Measurements from ENCODE around the gene TRAPPC12.

The TRAPPC12 gene

DNA sequence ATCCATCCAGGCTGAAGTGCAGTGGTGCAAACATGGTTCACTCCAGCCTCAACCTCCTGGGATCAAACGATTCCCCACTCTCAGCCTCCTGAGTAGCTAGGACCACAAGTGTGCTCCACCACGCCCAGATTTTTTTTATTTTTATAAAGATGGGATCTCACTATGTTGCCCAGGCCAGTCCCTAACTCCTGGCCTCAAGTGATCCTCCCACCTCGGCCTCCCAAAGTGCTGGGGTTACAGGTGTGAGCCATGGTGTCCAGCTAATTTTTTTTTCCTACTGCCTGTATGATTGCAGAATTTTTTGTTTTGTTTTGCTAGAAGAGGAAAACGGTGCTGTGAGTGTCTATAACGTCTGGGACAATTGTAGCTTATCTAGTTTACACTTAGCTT lies 101.5 kb downstream of the TRAPPC12 start:
- Histone ChIP-seq H2AFZ (ENCODE audit: low read depth, low read length) (no peak overlapping the region), H3K4me3 (ENCODE audit: low read length) (no peak overlapping the region), H3K27me3 (ENCODE audit: insufficient read depth, low read length) (no peaks in the 10 kb centered on the region), H3K9me3 (ENCODE audit: low read length) (peaks cover 5% of the 10 kb centered on the region), H3K36me3 (ENCODE audit: insufficient read depth, low read length) (peaks cover 31% of the 10 kb centered on the region), H3K4me1 (ENCODE audit: insufficient read depth, low read length) (peaks cover 11% of the 10 kb centered on the region)

DNA sequence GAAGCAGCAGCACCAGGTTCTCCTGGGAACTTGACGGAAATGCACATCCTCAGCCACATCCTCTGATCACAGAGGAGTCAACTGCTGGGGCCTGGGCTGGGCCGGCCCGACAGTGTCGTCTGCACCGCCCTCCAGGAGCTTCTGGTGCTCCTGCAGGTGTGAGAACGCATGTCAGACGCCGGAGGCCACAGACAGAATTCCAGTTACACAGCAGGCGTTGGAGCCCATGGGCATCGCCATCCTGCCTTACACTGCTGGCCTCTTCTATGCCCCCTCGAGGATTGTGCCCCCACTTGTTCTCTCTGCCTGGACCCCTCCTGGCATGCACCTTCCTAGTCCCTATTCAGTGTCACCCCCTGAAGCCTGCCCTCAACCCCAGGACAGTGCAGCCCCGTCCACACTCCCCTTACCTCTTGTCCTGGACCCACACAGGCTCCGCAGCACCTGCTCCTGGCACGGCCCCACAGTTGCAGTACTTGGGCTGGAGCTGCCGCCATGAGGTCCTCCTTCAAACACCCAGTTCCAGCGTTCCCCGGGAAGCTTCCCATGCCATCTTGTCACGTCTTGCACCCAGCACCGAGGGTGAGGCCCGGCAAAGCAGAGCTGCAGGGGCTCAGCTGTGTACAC lies 102.4 kb downstream of the TRAPPC12 start:
- Histone ChIP-seq H3K36me3 (ENCODE audit: insufficient read depth, low read length) (peaks cover 32% of the 10 kb centered on the region), H3K9me3 (ENCODE audit: low read length) (peaks cover 11% of the 10 kb centered on the region), H3K4me3 (ENCODE audit: low read length) (no peak overlapping the region), H3K27me3 (ENCODE audit: insufficient read depth, low read length) (no peaks in the 10 kb centered on the region), H2AFZ (ENCODE audit: low read depth, low read length) (no peak overlapping the region), H3K4me1 (ENCODE audit: insufficient read depth, low read length) (peaks cover 3% of the 10 kb centered on the region)

DNA sequence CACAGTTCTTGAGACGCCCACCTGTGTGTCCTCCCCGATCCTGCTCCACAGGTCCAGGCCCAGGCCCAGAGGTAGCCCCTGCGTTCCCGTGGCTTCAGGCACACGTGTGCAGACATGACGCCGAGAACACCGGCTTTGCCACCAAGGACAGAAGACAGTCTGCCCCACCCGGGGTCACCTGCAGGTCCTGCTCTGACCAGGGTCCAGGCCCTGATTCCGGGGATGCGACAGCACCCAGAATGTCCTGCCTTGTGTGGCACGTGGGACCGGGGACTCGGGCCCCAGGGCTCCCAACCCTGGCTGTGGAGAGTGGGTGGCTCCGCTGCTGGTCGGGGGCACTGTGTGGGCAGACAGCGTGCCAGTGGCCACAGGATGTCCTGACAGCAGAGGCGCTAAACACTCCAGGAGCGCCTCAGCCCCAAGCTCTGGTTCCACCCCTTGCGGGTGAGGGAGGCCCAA lies 102.9 kb downstream of the TRAPPC12 start:
- H3K9me3 ChIP-seq (ENCODE audit: low read length): peaks cover 12% of the 10 kb centered on the region
- H3K27me3 ChIP-seq (ENCODE audit: insufficient read depth, low read length): no peaks in the 10 kb centered on the region
- H3K36me3 ChIP-seq (ENCODE audit: insufficient read depth, low read length): peaks cover 32% of the 10 kb centered on the region
- no peak overlapping the region for H3K4me3 ChIP-seq (ENCODE audit: low read length)
- H3K4me1 ChIP-seq (ENCODE audit: insufficient read depth, low read length): no peaks in the 10 kb centered on the region
- H2AFZ ChIP-seq (ENCODE audit: low read depth, low read length): no peak overlapping the region

DNA sequence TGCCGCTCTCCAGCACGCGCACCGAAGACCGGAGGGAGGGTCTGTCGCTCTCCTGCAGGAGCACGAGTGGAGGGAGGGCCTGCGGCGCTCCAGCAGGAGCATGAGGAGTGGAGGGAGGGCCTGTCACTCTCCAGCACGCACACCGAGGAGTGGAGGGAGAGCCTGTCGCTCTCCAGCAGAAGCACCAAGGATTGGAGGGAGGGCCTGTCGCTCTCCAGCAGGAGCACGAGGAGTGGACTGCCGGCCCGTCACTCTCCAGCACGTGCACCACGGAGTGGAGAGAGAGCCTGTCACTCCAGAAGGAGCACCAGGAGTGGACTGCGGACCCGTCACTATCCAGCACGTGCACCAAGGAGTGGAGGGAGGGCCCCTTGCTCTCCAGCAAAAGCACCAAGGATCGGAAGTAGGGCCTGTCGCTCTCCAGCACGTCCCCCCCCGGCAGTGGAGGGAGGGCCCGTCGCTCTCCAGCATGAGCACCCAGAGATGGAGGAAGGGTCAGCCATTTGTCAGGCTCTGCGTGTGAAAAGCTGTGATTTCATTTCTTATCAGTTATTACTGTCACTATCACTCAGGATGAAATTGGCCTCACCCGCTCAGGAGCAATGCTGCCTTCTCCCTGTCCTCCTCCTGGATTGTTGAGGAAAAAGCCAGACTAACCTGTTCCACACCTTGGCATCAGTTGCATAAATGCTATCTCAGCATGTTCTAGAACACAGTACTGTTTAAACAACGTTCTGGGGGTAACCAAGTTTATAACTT lies 103.9 kb downstream of the TRAPPC12 start:
- Histone ChIP-seq H2AFZ (ENCODE audit: low read depth, low read length) (no peak overlapping the region), H3K27me3 (ENCODE audit: insufficient read depth, low read length) (no peaks in the 10 kb centered on the region), H3K36me3 (ENCODE audit: insufficient read depth, low read length) (peaks cover 28% of the 10 kb centered on the region), H3K4me3 (ENCODE audit: low read length) (no peak overlapping the region), H3K4me1 (ENCODE audit: insufficient read depth, low read length) (no peaks in the 10 kb centered on the region), H3K9me3 (ENCODE audit: low read length) (peaks cover 12% of the 10 kb centered on the region)

DNA sequence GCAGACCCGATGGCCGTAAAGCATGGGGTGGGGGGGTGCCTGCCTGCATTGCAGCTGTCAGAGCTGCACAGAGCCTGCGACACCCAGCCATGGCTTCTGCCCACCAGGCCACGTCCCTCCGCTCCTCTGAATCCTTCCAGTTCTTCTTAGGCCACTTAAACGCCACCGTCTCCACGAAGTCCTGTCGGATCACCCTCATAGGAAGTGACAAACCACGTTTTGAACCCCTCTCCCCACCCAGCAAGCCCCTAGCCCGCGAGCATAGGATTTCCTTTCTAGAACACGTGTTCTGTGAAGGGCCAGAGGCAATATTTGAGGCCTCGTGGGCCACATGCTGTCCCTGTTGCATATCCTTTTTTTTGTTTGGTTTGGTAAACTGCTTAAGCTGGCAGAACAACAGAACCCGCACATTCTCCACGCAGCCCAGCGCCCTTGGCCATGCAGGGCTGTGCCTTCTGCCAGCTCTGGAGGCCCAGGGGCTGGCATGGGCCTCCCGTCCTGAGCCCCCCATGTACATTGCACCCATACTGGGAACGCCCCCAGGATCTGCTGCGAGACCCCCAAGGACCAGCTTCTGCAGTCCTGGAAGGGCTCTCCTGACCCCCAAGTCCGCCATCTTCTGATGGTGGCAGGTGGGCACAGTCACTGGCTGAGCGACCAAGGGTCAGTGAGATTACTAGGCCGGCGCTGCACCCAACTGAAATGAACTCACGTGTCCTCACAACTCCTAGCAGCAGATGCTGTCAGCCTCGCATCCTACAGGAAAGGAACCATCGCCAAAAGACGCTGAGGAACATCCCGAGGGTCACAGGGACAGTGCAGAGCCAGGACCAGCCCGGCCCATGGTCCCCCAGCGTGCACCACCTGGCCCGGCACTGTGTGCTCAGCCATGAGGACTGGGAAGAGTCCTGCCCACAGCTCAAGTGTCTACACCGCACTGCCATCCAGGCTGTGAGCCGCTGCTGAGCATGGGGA lies 104.8 kb downstream of the TRAPPC12 start:
- Histone ChIP-seq H3K4me1 (ENCODE audit: insufficient read depth, low read length) (no peaks in the 10 kb centered on the region), H3K4me3 (ENCODE audit: low read length) (no peak overlapping the region), H3K27me3 (ENCODE audit: insufficient read depth, low read length) (no peaks in the 10 kb centered on the region)

DNA sequence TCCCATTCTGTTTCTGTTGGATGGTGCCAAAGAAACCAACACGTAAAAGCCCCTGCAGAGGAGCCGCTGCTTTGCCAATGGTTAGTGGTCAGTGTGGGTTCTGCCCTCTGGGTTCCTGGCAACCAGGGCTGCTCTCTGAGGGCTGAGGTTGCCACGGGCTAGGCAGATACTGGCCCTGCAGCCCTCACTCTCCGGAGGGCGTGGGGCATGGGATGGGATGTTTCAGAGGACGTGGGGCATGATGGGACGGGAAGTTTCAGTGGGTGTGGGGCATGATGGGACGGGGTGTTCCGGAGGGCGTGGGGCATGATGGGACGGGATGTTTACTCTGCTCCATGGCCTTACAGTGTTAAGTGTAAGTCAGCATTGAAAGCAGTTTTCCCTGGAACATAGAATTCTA lies 105.7 kb downstream of the TRAPPC12 start:
- Histone ChIP-seq H3K36me3 (ENCODE audit: insufficient read depth, low read length) (peaks cover 16% of the 10 kb centered on the region), H3K4me3 (ENCODE audit: low read length) (no peak overlapping the region), H2AFZ (ENCODE audit: low read depth, low read length) (no peak overlapping the region), H3K9me3 (ENCODE audit: low read length) (peaks cover 12% of the 10 kb centered on the region), H3K27me3 (ENCODE audit: insufficient read depth, low read length) (no peaks in the 10 kb centered on the region), H3K4me1 (ENCODE audit: insufficient read depth, low read length) (no peaks in the 10 kb centered on the region)

More for the DNA sequence above, 104.8 kb downstream of the TRAPPC12 start:
- Histone ChIP-seq H3K36me3 (ENCODE audit: insufficient read depth, low read length) (peaks cover 24% of the 10 kb centered on the region), H3K9me3 (ENCODE audit: low read length) (peaks cover 12% of the 10 kb centered on the region), H2AFZ (ENCODE audit: low read depth, low read length) (no peak overlapping the region)

DNA sequence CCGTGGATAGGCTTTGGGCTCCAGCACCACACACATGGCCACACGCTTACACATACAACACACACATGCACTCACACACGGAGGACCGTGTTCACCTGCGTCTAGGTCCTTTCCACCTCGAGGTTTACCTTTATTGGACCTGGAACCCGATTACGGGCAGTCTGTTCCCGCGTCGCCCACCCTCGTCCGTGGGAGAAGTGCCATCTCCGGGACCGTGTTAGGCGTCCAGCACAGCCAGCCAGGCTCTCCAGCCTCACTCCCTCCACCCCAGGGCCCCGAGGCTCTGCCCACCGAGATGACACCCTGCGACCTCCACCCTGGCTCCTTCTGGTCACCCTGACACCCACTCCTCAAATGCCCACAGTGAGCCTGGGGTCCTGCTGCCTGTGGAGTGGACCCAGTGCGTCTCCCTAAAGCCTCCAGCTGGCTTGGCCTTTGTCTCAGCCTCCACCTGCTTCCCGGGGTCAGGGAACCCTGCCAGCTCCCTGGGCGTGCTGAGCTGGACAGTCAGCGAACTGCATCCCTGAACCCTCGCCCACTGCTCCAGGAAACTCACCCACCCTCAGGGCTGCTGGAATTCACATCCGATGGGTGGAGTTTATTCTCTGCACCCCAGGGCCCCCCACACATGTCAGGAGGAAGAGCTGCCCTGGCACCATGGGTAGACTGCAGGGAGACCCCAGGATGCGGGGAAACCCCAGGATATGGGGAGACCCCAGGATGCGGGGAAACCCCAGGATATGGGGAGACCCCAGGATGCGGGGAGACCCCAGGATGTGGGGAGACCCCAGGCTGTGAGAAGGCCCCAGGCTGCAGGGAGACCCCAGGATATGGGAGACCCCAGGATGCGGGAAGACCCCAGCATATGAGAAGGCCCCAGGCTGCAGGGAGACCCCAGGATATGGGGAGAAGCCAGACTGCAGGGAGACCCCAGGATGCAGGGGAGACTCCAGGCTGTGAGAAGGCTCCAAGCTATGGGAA lies 106.8 kb downstream of the TRAPPC12 start:
- Histone ChIP-seq H3K36me3 (ENCODE audit: insufficient read depth, low read length) (peaks cover 15% of the 10 kb centered on the region), H3K4me3 (ENCODE audit: low read length) (no peak overlapping the region), H2AFZ (ENCODE audit: low read depth, low read length) (no peak overlapping the region), H3K9me3 (ENCODE audit: low read length) (peaks cover 12% of the 10 kb centered on the region), H3K27me3 (ENCODE audit: insufficient read depth, low read length) (no peaks in the 10 kb centered on the region), H3K4me1 (ENCODE audit: insufficient read depth, low read length) (no peaks in the 10 kb centered on the region)

DNA sequence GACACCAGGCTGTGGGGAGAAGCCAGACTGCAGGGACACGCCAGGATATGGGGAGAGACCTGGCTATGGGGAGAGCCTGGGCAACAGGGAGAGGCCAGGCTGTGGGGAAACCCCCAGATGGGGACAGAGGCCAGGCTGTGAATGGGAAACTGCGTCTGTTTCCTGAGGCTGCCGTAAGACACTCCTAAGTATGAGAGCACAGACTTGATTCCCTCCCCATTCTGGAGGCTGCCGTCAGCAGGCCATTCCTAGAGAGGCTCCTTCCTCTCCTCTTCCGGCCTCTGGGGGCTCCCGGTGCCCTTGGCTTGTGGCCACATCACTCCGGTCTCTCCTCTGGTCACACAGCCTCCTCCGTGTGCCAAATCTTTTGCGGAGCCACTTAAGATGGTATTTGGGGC lies 107.5 kb downstream of the TRAPPC12 start:
- Histone ChIP-seq H3K9me3 (ENCODE audit: low read length) (peaks cover 12% of the 10 kb centered on the region), H3K4me3 (ENCODE audit: low read length) (no peak overlapping the region), H3K27me3 (ENCODE audit: insufficient read depth, low read length) (no peaks in the 10 kb centered on the region), H2AFZ (ENCODE audit: low read depth, low read length) (no peak overlapping the region), H3K36me3 (ENCODE audit: insufficient read depth, low read length) (peaks cover 9% of the 10 kb centered on the region), H3K4me1 (ENCODE audit: insufficient read depth, low read length) (no peaks in the 10 kb centered on the region)

DNA sequence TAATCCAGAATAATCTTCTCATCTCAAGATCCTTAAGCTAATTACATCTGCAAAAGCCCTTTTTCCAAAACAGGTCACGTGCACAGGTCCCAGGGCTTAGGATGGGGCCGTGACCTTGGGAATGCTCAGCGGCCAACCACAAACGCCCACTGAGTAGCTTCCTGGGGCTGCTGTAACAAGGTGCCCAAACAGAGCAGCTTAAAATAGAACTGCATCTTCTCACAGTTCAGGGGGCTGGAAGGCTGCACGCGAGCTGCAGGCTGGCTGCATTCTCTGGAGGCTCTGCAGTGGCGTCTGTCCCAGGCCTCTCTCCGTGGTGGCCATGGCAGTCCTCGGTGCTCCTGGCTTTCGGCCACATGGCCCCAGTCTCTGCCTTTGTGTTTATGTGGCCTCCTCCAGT lies 107.9 kb downstream of the TRAPPC12 start:
- no peak overlapping the region for H3K4me3 ChIP-seq (ENCODE audit: low read length)
- no peak overlapping the region for H2AFZ ChIP-seq (ENCODE audit: low read depth, low read length)
- peaks cover 12% of the 10 kb centered on the region for H3K9me3 ChIP-seq (ENCODE audit: low read length)
- no peaks in the 10 kb centered on the region for H3K4me1 ChIP-seq (ENCODE audit: insufficient read depth, low read length)
- H3K27me3 ChIP-seq (ENCODE audit: insufficient read depth, low read length): no peaks in the 10 kb centered on the region
- peaks cover 9% of the 10 kb centered on the region for H3K36me3 ChIP-seq (ENCODE audit: insufficient read depth, low read length)

DNA sequence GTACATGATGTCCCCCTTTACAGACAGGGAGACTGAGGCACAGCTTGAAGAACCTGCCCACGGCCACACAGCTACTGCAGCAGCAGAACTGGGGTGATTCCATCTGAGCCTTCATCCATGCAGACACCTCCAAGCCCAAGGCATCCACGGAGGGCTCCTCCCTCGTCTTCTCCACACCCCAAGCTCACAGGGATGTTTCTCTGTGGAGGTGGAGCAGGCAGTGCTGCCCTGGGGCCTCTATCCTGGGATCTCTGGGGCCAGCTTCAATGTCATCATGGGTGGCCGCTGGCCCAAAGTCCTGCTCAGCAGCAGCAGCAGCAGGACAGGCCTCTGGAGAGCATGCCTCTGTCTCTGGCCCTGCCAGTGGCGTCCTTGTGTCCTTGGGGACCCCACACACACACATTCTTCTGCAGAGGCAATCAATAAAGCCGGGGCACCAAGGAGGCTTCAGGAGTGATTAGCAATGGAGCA lies 108.6 kb downstream of the TRAPPC12 start:
- H3K36me3 ChIP-seq (ENCODE audit: insufficient read depth, low read length): peaks cover 9% of the 10 kb centered on the region
- no peaks in the 10 kb centered on the region for H3K27me3 ChIP-seq (ENCODE audit: insufficient read depth, low read length)
- H2AFZ ChIP-seq (ENCODE audit: low read depth, low read length): no peak overlapping the region
- H3K4me1 ChIP-seq (ENCODE audit: insufficient read depth, low read length): peaks cover 2% of the 10 kb centered on the region
- H3K9me3 ChIP-seq (ENCODE audit: low read length): peaks cover 12% of the 10 kb centered on the region
- no peak overlapping the region for H3K4me3 ChIP-seq (ENCODE audit: low read length)

DNA sequence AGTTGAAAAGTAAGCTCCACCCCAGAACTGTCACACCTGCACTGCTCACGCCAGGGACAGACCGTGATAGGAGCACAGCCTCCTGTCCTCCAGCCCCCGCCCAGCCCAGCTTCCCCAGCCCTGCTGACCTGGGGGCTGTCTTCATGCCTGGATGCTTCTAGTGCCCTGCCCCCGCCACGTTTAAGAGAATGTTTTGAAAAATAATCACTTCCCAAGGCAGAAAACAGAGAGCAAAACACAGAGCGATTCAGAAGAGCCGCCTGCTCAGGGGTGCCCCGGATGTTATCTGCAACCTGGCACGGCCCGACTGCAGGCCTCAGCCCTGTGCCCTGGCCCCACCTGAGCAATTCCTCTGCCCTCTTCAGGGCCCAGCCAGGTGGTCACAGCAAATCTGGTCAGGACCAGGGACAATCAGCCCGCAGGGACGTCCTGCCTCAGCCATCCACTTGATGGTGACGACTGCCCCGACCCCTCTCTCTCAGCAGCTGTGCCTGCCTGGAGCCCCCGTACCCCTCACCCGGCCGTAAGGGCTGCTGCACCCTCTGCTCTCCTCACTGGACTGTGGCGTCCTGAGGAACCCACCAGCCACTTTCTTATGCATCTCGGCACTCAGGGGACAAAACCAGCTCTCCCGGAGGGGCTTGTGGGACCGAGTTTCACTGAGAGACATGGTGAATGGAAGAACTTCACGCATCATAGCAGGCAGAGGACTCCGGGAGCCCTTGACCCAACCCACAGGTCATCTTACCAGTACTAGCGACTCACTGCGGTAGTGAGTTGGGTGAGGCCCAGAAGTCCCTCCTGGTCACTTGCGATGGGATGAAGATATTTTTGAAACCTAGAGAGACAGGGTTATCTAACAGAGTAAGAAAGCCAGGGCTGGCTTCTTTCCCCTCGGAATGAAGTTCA lies 109.6 kb downstream of the TRAPPC12 start:
- no peak overlapping the region for H2AFZ ChIP-seq (ENCODE audit: low read depth, low read length)

More for the DNA sequence above, 109.6 kb downstream of the TRAPPC12 start:
- Histone ChIP-seq H3K27me3 (ENCODE audit: insufficient read depth, low read length) (no peaks in the 10 kb centered on the region), H3K9me3 (ENCODE audit: low read length) (peaks cover 12% of the 10 kb centered on the region), H3K36me3 (ENCODE audit: insufficient read depth, low read length) (peaks cover 9% of the 10 kb centered on the region), H3K4me1 (ENCODE audit: insufficient read depth, low read length) (peaks cover 11% of the 10 kb centered on the region), H3K4me3 (ENCODE audit: low read length) (no peak overlapping the region)
